Lower lobe of right lung (tissue), 2 donors: ENCODE measurements around the gene RELN. TPM values are rescaled to one million over a fixed set of nuclear protein-coding genes. Genes with fewer than 3 reads are reported as not detected.

Experiments
- ATAC-seq, 2 donors: fragments of 200-7000 bp; cut with Tn5 transposase; one replicate each; pipeline ENCODE4 v1.9.1; 2020 to 2022; ENCODE audit warnings: mild to moderate bottlenecking in 2 of 2, moderate library complexity in 2 of 2
- DNase-seq: peaks from one replicate; pipeline ENCODE4 v3.0.0-alpha.2; 2020
- H3K27ac ChIP-seq: fragments of 200-600 bp; one replicate; pipeline ENCODE4 v1.8.0; 2022
- H3K27me3 ChIP-seq: fragments of 200-600 bp; one replicate; pipeline ENCODE4 v1.8.0; 2022; ENCODE audit warnings: low read depth
- H3K36me3 ChIP-seq: fragments of 200-600 bp; one replicate; pipeline ENCODE4 v1.8.0; 2022; ENCODE audit warnings: mild to moderate bottlenecking
- H3K4me1 ChIP-seq: fragments of 200-600 bp; one replicate; pipeline ENCODE4 v1.8.0; 2022
- H3K4me3 ChIP-seq: fragments of 200-600 bp; one replicate; pipeline ENCODE4 v1.8.0; 2022; ENCODE audit warnings: mild to moderate bottlenecking
- H3K9me3 ChIP-seq: fragments of 200-600 bp; one replicate; pipeline ENCODE4 v1.8.0; 2022
- CTCF ChIP-seq: fragments of 200-600 bp; IDR thresholded peaks from one replicate; pipeline ENCODE4 v1.8.0; 2022; ENCODE audit warnings: antibody characterized with exemption, mild to moderate bottlenecking
- intact Hi-C: fragments of 100-400 bp; cut with DNase I; formaldehyde crosslinking; loops from one replicate; pipeline ENCODE4 v1.11.0; 2022
- total RNA-seq: library from RNA; stranded (reverse); fragmentation: NEBNext Ultra II Directional; extraction: Animal tissue kit (Norgen Biotek cat#: 25700); gene quantifications from one replicate; pipeline ENCODE4 v1.2.1, GENCODE V29; 2021
- donor health status: DM: no; HTN: yes; CAD: no; lungs with severe emphysema.

Gene RELN
- total RNA-seq, 1 donor from 2014 or later: 3.7 TPM

- no peak for TF ChIP-seq CTCF
- Histone ChIP-seq H3K27me3 (no peaks in the 10 kb centered on the region), H3K36me3 (no peaks in the 10 kb centered on the region), H3K9me3 (no peaks in the 10 kb centered on the region), H3K27ac (no peak overlapping the region), H3K4me3 (no peak overlapping the region), H3K4me1 (no peaks in the 10 kb centered on the region)
- ATAC-seq: no peak
- intact Hi-C loops: no loop called here
- no peak for DNase-seq
Measured at GRCh38 chr7:103762065-103762760, 227.2 kb downstream of the RELN start.

GRCh38 chr7:103752995-103753394 lies 236.5 kb downstream of the RELN start:
- intact Hi-C loops: no loop called here
- no peaks in the 10 kb centered on the region for H3K9me3 ChIP-seq
- H3K27ac ChIP-seq: no peak overlapping the region
- no peaks in the 10 kb centered on the region for H3K36me3 ChIP-seq
- H3K4me1 ChIP-seq: no peaks in the 10 kb centered on the region
- ATAC-seq (no peak), DNase-seq (no peak)
- no peaks in the 10 kb centered on the region for H3K27me3 ChIP-seq
- no peak for TF ChIP-seq CTCF
- H3K4me3 ChIP-seq: no peak overlapping the region

GRCh38 chr7:103751311-103751880 lies 238.1 kb downstream of the RELN start:
- Histone ChIP-seq H3K36me3 (no peaks in the 10 kb centered on the region), H3K27me3 (no peaks in the 10 kb centered on the region), H3K27ac (no peak overlapping the region), H3K9me3 (no peaks in the 10 kb centered on the region), H3K4me3 (no peak overlapping the region), H3K4me1 (no peaks in the 10 kb centered on the region)
- DNase-seq (no peak), ATAC-seq (no peak)
- no peak for TF ChIP-seq CTCF
- intact Hi-C loops: no loop called here

GRCh38 chr7:103748680-103749079 lies 240.8 kb downstream of the RELN start:
- no peaks in the 10 kb centered on the region for H3K9me3 ChIP-seq
- DNase-seq (no peak), ATAC-seq (no peak)
- no peak overlapping the region for H3K4me3 ChIP-seq
- intact Hi-C loops: no loop called here
- H3K27ac ChIP-seq: no peak overlapping the region
- no peaks in the 10 kb centered on the region for H3K4me1 ChIP-seq
- TF ChIP-seq CTCF: no peak
- no peaks in the 10 kb centered on the region for H3K27me3 ChIP-seq
- H3K36me3 ChIP-seq: no peaks in the 10 kb centered on the region

GRCh38 chr7:103735377-103735776 lies 254.1 kb downstream of the RELN start:
- no peaks in the 10 kb centered on the region for H3K27me3 ChIP-seq
- no peak for ATAC-seq
- H3K9me3 ChIP-seq: no peaks in the 10 kb centered on the region
- no peak overlapping the region for H3K27ac ChIP-seq
- DNase-seq: no peak
- no peaks in the 10 kb centered on the region for H3K36me3 ChIP-seq
- H3K4me3 ChIP-seq: no peak overlapping the region
- H3K4me1 ChIP-seq: no peaks in the 10 kb centered on the region
- intact Hi-C loops: no loop called here
- TF ChIP-seq CTCF: no peak
